Measurements from ENCODE around the gene CENPL. TPM values are rescaled to one million over a fixed set of nuclear protein-coding genes. Genes with fewer than 3 reads are reported as not detected.

CENPL gene
- total and polyA plus RNA-seq, 9 of the 15 experiments (the other 6 are each of a cell fraction or from before 2014, with no cell fraction given) = 33.0 to 52.7 (median 39.7) TPM

DNA sequence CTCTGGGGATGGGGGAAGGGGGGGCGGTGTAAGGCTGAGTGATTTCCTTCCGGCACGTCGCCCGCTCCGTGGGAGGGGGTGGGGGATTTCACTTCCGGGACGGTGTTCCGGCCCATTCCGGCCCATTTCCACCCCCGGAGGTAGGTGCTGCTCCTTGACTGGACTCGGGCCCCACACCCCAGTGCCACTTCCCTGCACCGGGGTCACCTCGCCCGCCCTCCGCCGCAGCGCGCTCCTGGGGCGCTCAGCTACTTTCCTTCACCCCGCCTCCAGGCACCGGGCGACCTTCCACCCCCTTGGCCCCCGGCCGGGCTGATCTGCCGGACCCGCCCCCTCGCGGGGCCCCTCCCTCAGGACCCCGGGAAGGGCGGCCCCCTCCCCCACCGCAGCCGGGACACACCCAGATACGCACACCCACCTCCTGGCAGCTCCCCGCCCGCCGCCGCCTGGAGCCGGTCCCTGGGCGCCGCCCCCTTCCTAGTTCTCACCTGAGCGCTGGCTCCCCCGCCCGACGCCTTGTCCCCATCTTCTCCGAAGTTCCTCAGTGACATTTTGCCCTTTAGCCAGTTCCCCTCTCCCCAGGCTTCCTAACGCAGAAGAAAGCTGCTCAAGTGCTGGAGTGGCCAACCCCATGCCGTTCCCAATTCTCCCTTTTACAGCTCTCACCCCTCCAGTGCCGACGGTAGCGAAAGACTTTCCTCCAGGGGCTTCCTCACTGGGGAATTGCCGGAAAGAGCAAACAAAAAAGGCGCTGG, 43.8 kb upstream of the CENPL start, which contains the start of gene ZBTB37 (continued):
- TF ChIP-seq ZHX1 (conservative IDR thresholded peaks at IDR 0.05; ENCODE audit: low read length) (no peak), TBL1XR1 (IDR thresholded peaks at IDR 0.05; ENCODE audit: low read length in 2 of 2) (0 out of 4 replicates have a peak, but pooled peaks of 1 of the 2 experiments have one; percentile 10), GATA2 (CRISPR knock-in tag; IDR thresholded peaks at IDR 0.05) (no peak), ZNF717 (CRISPR knock-in tag; IDR thresholded peaks at IDR 0.05) (no peak), ZNF764 (CRISPR knock-in tag; IDR thresholded peaks at IDR 0.05; ENCODE audit: low read depth) (no peak), TRIM24 (IDR thresholded peaks at IDR 0.05) (peak in 1 of 2 experiments; percentile 48; a peak in 2 of 4 replicates), LEF1 (IDR thresholded peaks at IDR 0.05) (peak; percentile 72), ZC3H11A (IDR thresholded peaks at IDR 0.05; ENCODE audit: low read depth, low read length) (no peak; the same call in 1 of the 2 replicates), TEAD2 (tag; IDR thresholded peaks at IDR 0.05) (no peak), SMARCC2 (IDR thresholded peaks at IDR 0.05; ENCODE audit: low read depth) (no peak), POLR3A (IDR thresholded peaks at IDR 0.05; ENCODE audit: borderline replicate concordance, extremely low read depth, insufficient read depth, insufficient read length) (no peak), TCF7L2 (IDR thresholded peaks at IDR 0.05; ENCODE audit: low read depth, low read length) (no peak), ATF7 (IDR thresholded peaks at IDR 0.05) (no peak)
- TF ChIP-seq, protein P1, sequence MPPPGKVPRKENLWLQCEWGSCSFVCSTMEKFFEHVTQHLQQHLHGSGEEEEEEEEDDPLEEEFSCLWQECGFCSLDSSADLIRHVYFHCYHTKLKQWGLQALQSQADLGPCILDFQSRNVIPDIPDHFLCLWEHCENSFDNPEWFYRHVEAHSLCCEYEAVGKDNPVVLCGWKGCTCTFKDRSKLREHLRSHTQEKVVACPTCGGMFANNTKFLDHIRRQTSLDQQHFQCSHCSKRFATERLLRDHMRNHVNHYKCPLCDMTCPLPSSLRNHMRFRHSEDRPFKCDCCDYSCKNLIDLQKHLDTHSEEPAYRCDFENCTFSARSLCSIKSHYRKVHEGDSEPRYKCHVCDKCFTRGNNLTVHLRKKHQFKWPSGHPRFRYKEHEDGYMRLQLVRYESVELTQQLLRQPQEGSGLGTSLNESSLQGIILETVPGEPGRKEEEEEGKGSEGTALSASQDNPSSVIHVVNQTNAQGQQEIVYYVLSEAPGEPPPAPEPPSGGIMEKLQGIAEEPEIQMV (tag; conservative IDR thresholded peaks at IDR 0.05; ENCODE audit: low read depth) = no peak
- TF ChIP-seq, protein P2, sequence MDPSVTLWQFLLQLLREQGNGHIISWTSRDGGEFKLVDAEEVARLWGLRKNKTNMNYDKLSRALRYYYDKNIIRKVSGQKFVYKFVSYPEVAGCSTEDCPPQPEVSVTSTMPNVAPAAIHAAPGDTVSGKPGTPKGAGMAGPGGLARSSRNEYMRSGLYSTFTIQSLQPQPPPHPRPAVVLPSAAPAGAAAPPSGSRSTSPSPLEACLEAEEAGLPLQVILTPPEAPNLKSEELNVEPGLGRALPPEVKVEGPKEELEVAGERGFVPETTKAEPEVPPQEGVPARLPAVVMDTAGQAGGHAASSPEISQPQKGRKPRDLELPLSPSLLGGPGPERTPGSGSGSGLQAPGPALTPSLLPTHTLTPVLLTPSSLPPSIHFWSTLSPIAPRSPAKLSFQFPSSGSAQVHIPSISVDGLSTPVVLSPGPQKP (CRISPR knock-in tag; IDR thresholded peaks at IDR 0.05) = no peak
